Raji (cell line): ENCODE results near the gene USP35.

Experiments
- POLR2A ChIP-seq: IDR thresholded peaks from 2 replicates; pipeline ENCODE4 v1.6.1; 2011; ENCODE audit warnings: low read depth, low read length, control low read depth; ENCODE audit not compliant: insufficient read depth

USP35 gene

DNA sequence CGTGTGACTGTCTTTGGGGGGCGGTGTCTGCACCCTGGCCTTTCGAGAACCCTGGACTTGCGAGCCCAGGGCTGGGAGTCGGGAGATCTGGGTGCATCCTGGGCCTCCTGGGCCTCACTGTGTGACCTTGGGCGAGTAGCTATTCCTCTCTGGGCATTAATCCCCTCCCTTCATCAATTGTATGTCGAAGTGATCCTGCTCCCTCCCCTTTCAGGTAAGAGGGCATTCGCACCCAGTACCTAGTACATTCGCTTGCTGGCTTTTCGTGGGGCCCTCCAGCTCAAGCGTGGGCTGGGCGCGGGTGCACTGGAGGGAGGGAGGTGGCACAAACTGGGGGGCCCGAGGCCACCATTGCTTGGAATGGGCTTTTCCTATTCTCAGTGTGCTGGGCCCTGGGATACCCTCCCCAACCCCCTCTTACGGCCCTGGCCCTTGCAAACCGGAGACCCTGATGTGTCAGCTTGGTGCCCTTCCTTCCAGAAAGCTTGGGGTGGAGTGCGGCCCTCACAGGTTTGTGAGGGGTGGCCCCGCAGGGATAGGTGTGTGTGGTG lies 530 bp downstream of the USP35 start:
- no peak for TF ChIP-seq POLR2A

- no peak for TF ChIP-seq POLR2A
Measured at GRCh38 chr11:78189851-78190250, 1.1 kb downstream of the USP35 start.

GRCh38 chr11:78190374-78190773 lies 1.7 kb downstream of the USP35 start:
- no peak for TF ChIP-seq POLR2A

DNA sequence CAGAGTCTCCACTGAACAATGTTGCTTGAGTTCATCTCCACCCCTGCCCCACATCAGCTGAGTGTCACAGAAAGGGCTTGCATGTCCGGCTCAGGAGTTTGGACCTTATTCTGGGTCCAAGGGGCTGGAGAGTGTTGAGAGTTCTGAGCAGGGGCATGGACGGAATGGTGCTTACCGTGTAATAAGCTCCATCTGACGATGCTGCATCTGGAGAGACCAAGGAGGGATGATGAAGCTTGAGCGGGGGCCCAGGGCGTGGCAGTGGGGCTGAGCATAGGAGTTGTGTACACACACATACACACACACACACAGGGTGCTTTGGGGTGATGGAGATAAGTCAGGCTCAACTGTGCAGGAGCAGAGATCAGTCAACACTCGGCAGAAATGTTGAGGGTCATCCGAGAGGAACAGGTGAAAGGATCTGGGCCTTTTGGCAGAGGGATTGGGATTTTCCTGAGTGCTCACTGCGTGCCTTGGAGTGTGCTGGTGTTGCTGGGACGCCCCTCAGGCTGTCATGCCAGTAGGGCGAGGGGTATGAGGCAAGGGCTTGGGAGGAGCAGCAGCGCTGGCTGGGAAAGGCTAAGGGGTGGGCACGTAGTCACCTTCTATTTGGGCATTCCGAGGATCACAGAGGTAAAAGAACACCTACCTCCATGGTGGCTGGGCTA lies 2.3 kb downstream of the USP35 start:
- no peak for TF ChIP-seq POLR2A

GRCh38 chr11:78192223-78192719 lies 3.6 kb downstream of the USP35 start:
- TF ChIP-seq POLR2A, result no peak

DNA sequence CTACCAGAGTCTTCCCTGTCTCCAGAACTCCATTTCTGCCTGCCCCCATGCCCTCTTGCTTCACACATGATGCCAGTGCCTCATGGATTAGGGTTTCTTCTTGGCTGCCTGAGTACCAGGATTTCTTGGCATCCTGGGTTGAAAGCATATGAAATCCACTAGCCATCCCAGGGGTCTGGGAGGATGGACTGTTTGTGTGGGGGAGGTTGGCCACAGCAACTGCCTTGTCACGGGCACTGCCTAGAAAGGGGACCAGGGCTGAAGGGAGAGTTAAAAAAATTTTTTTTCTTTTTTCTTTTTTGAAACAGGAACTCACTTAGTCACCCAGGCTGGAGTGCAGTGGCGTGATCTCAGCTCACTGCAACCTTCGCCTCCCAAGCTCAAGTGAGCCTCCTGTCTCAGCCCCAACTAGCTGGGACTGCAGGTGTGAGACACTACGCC lies 4.2 kb downstream of the USP35 start:
- TF ChIP-seq POLR2A, result no peak

- no peak for TF ChIP-seq POLR2A
Measured at GRCh38 chr11:78193806-78194205, 5.1 kb downstream of the USP35 start.

DNA sequence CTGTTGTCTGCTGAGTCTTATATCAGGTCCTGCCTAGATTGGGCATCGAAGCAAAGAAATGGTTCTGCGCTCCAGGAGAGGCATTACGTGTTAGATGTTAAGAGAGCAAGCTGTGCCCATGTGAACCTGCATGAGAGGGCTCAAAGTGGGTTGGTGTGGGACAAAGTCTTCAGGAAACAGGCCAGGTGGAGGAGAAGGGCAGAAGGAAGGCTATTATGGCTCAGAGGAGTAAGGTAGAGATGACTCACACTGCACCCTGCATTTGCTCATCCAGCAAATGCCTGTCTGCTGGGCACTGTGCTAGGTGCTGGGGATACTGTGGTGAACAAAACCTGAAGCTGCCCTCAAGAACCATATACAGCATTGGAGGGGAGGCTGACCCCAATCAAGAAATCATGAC lies 5.8 kb downstream of the USP35 start:
- no peak for TF ChIP-seq POLR2A

DNA sequence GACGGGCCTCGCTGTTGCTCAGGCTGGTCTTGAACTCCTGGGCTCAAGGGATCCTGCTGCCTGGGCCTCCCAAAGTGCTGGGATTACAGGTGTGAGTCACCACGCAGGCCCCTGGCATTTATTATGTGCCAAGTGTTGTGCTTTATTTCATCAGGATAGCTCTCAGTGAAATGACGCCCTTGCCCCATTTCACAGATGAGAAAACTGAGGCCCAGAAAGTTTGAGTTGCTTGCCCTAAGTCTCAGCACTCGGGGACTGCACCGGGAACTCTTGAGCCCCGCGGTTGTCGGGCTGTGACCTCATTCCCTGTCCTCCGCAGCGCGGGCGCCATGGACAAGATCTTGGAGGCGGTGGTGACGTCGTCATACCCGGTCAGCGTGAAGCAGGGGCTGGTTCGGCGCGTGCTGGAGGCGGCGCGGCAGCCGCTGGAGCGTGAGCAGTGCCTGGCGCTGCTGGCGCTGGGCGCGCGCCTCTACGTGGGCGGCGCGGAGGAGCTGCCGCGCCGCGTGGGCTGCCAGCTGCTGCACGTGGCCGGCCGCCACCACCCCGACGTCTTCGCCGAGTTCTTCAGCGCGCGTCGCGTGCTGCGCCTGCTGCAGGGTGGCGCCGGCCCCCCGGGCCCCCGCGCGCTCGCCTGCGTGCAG lies 7.3 kb downstream of the USP35 start:
- no peak for TF ChIP-seq POLR2A

DNA sequence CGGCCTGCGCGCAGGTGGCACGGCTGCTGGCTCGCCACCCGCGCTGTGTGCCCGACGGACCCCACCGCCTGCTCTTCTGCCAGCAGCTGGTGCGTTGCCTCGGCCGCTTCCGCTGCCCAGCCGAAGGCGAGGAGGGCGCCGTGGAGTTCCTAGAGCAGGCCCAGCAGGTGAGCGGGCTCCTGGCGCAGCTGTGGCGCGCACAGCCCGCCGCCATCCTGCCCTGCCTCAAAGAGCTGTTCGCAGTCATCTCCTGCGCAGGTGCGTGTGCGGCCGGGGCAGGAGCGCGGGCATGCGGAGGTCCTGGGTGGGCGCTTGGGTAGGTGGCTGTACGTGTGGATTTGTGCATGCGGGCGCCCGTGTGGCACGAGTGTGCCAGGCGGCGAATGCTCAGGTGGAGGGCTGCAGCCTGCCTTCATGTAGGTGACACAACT lies 8.0 kb downstream of the USP35 start:
- no peak for TF ChIP-seq POLR2A

DNA sequence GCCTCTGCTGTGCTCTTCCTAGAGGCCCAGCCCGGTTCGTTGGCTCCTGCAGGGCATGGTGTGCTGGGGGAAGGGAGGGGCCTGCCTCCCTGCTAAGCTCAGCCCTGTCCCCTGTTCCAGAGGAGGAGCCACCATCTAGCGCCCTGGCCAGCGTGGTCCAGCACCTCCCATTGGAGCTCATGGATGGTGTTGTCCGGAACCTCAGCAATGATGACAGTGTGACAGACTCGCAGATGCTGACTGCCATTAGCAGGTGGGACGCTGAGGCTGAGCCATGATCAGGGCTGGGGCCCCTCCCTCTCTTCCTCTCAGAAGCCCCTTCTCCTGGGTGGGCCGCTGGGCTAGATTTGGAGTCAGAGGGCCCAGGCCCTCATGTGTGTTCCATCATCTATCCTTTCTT lies 9.1 kb downstream of the USP35 start:
- TF ChIP-seq POLR2A, result no peak

DNA sequence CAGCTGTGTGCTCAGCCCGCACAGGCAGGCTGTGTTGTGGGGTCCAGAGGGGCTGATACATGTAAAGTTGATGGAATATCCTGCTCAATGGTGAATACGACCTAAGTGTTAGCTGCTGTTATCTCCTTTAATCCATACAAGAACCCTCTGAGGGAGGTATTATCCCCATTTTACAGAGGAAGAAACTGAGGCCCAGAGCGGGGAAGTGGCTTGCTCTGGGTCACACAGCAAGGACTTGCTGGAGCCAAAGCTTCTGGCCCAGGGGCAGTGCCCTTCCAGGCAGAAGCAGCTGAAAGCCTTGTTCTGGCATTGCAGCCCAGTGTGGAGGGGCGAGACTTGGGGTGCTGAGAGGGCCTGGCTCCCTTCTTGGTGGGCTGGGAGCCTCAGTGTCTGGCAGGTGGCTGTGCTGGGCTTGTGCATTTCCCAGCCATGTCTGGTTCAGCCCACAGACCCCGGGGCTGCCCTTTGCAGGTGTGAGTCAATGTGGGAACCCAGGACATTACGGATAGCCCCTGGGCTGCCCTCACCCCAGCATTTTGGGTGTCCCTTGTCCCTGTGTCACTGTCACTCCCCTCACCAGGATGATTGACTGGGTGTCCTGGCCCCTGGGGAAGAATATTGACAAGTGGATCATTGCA lies 10.4 kb downstream of the USP35 start:
- TF ChIP-seq POLR2A, result no peak

GRCh38 chr11:78199653-78200015 lies 10.9 kb downstream of the USP35 start:
- TF ChIP-seq POLR2A, result no peak

GRCh38 chr11:78200061-78200460 lies 11.3 kb downstream of the USP35 start:
- no peak for TF ChIP-seq POLR2A

- no peak for TF ChIP-seq POLR2A
Measured at GRCh38 chr11:78200553-78200952, 11.8 kb downstream of the USP35 start.

DNA sequence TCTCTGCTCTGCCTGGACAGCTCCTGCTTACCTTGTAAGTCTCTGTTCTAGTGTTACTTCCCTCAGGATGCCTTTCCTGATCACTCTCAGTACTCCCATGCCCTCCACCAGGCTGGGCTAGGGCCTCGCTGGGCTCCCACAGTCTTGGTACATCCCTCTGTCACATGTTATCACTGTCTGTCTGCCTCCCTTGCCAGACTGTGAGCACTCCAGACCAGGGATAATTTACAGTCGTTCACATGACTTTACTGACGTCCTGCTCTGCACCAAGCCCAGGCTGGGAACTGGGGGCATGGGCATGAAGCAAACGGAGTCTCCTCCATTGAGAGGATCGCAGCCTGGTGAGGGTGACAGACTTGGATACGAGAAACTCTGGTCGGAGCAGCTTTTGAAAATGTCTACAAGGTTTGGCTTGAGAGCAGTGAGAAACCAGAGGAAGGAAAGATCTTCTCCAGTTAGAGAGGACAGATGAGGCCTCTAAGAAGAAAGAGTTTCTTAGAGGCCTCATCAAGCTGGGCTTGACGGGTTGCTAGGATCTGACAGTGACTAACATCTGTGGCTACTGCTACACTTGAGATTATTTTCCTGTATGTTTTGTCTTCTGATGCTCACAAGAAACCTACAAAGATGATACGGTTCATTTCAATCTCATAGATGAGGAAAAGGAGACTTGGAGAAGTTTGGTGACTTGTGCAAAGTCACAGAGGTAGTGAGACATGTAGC lies 12.5 kb downstream of the USP35 start:
- no peak for TF ChIP-seq POLR2A

DNA sequence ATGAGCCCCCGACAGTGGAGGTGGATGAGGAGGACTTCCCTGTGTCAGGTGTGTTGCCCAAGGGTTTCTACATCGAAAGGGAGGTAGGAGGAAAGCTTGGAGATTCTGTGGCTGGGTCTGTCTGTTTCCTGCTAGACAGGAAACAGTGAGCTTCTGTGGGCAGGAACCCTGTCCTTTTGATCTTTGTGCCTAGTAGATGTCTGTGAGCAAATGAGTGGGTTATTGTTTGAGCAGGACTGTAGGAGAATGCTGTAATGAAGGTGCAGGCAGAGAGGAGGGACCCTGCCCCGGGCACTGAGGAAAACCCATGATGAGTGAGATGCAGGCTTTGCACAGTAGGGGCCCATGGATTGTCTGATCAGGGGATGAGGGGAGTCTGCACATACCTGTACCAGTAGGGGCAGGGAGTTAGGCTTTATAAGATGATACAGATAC lies 14.0 kb downstream of the USP35 start:
- TF ChIP-seq POLR2A, result no peak
